ENCODE data around the gene GCSAML. TPM values are rescaled to one million over a fixed set of nuclear protein-coding genes. Genes with fewer than 3 reads are reported as not detected.

Gene GCSAML
- total and polyA plus RNA-seq, 2 donors (not counting 1 experiment from before 2014, with no cell fraction given) = not detected

GRCh38 chr1:247552231-247552630 is 3.3 kb downstream of the GCSAML start:
- Histone ChIP-seq H3K4me3 (replicated peaks in 1 of 4; ENCODE audit: control extremely low read depth in 1 of 4, insufficient read depth in 1 of 4, low read depth in 3 of 4, low read length in 4 of 4) (no peak overlapping the region), H3K27me3 (ENCODE audit: control insufficient read depth, insufficient read depth, low read length) (no peaks in the 10 kb centered on the region), H3K36me3 (ENCODE audit: control insufficient read depth, insufficient read depth, low read length) (no peaks in the 10 kb centered on the region), H3K79me2 (ENCODE audit: control insufficient read depth, insufficient read depth, low read length) (no peaks in the 10 kb centered on the region), H3K9ac (ENCODE audit: insufficient read depth, low read length) (no peak overlapping the region), H3K27ac (ENCODE audit: insufficient read depth, low read length) (no peak overlapping the region), H3K4me1 (ENCODE audit: control insufficient read depth, extremely low read depth, insufficient read depth, low read length) (no peaks in the 10 kb centered on the region), H4K20me1 (ENCODE audit: control insufficient read depth, extremely low read depth, insufficient read depth, low read length) (no peaks in the 10 kb centered on the region), H3K4me2 (ENCODE audit: extremely low read depth, insufficient read depth, low read length) (no peak overlapping the region), H2AFZ (ENCODE audit: low read length) (no peak overlapping the region), H3K9me3 (ENCODE audit: control insufficient read depth, insufficient read depth, low read depth, low read length) (no peaks in the 10 kb centered on the region)
- TF ChIP-seq, protein P1, sequence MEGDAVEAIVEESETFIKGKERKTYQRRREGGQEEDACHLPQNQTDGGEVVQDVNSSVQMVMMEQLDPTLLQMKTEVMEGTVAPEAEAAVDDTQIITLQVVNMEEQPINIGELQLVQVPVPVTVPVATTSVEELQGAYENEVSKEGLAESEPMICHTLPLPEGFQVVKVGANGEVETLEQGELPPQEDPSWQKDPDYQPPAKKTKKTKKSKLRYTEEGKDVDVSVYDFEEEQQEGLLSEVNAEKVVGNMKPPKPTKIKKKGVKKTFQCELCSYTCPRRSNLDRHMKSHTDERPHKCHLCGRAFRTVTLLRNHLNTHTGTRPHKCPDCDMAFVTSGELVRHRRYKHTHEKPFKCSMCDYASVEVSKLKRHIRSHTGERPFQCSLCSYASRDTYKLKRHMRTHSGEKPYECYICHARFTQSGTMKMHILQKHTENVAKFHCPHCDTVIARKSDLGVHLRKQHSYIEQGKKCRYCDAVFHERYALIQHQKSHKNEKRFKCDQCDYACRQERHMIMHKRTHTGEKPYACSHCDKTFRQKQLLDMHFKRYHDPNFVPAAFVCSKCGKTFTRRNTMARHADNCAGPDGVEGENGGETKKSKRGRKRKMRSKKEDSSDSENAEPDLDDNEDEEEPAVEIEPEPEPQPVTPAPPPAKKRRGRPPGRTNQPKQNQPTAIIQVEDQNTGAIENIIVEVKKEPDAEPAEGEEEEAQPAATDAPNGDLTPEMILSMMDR (conservative IDR thresholded peaks at IDR 0.05 in 1 of 2, IDR thresholded peaks at IDR 0.05 in 1 of 2; ENCODE audit: low read depth in 1 of 2, low read length in 2 of 2) = no peak
- no peak for TF ChIP-seq EZH2 (IDR thresholded peaks at IDR 0.05; ENCODE audit: low read length, missing control alignments)
- DNase-seq (ENCODE audit: low read depth in 2 of 2) = no peak

DNA sequence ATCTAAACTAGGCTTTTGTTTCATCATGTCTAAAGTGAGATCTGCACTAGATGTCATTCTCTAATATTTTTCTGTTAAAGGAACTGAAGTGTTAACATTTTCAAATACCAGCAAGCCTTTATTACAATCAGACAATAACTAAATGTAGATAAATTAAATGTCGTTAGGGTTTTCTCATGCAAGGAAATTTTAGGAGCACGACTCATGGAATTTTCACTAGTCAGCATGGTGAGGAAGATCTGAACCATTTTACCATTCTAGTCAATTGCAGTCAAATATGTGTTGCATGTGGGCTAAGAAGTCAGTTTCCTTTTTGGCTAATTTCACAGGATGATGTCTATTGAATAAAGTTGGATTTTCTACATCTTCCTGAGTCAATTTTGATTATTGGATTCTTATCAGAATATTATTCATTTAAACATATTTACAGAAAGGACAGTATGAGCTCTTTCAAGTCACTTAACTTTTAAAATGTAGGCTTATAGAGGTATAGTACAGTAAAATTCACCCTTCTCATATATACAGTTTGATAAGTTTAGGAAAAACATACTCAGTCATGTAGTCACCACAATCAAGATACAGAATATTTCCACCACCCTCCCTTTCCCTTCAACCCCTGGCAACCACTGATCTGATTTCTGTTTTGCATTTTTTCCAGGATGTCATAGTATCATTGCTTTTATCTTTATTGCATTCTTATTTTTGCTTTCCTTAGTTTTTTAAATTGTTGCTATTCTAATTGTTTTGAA is 9.2 kb downstream of the GCSAML start:
- no peak for TF ChIP-seq EZH2 (IDR thresholded peaks at IDR 0.05; ENCODE audit: low read length, missing control alignments)
- TF ChIP-seq, protein P1 (conservative IDR thresholded peaks at IDR 0.05 in 1 of 2, IDR thresholded peaks at IDR 0.05 in 1 of 2; ENCODE audit: low read depth in 1 of 2, low read length in 2 of 2) = no peak
- Histone ChIP-seq H3K4me2 (ENCODE audit: extremely low read depth, insufficient read depth, low read length) (no peak overlapping the region), H3K27ac (ENCODE audit: insufficient read depth, low read length) (no peak overlapping the region), H3K9me3 (ENCODE audit: control insufficient read depth, insufficient read depth, low read depth, low read length) (no peaks in the 10 kb centered on the region), H3K36me3 (ENCODE audit: control insufficient read depth, insufficient read depth, low read length) (no peaks in the 10 kb centered on the region), H3K79me2 (ENCODE audit: control insufficient read depth, insufficient read depth, low read length) (no peaks in the 10 kb centered on the region), H3K9ac (ENCODE audit: insufficient read depth, low read length) (no peak overlapping the region), H4K20me1 (ENCODE audit: control insufficient read depth, extremely low read depth, insufficient read depth, low read length) (no peaks in the 10 kb centered on the region), H3K27me3 (ENCODE audit: control insufficient read depth, insufficient read depth, low read length) (no peaks in the 10 kb centered on the region), H3K4me1 (ENCODE audit: control insufficient read depth, extremely low read depth, insufficient read depth, low read length) (no peaks in the 10 kb centered on the region), H2AFZ (ENCODE audit: low read length) (no peak overlapping the region), H3K4me3 (replicated peaks in 1 of 4; ENCODE audit: control extremely low read depth in 1 of 4, insufficient read depth in 1 of 4, low read depth in 3 of 4, low read length in 4 of 4) (no peak overlapping the region)
- no peak for DNase-seq (ENCODE audit: low read depth in 2 of 2)

DNA sequence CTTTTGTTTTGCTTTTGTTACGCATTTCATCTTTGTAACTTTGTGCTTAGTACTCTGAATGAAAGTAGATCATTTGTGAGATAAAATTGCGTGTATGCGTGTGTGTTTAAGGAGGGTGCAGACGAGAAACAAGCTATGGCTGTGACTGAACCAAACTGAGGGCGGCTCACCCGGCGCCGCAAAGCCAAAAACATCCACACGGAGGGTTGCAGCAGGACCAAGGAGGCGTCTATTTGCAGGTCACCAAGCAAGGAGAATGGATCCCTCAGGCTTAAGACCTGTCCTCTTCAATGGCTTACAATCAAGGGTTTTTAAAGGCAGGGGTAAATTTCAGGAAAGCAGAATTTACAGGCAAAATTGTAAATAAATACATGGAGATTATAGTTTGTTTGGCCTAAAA is 12.8 kb downstream of the GCSAML start:
- Histone ChIP-seq H3K27ac (ENCODE audit: insufficient read depth, low read length) (no peak overlapping the region), H3K4me1 (ENCODE audit: control insufficient read depth, extremely low read depth, insufficient read depth, low read length) (no peaks in the 10 kb centered on the region), H3K9me3 (ENCODE audit: control insufficient read depth, insufficient read depth, low read depth, low read length) (no peaks in the 10 kb centered on the region), H4K20me1 (ENCODE audit: control insufficient read depth, extremely low read depth, insufficient read depth, low read length) (no peaks in the 10 kb centered on the region), H2AFZ (ENCODE audit: low read length) (no peak overlapping the region), H3K9ac (ENCODE audit: insufficient read depth, low read length) (no peak overlapping the region), H3K27me3 (ENCODE audit: control insufficient read depth, insufficient read depth, low read length) (no peaks in the 10 kb centered on the region), H3K36me3 (ENCODE audit: control insufficient read depth, insufficient read depth, low read length) (no peaks in the 10 kb centered on the region), H3K4me2 (ENCODE audit: extremely low read depth, insufficient read depth, low read length) (no peak overlapping the region), H3K4me3 (replicated peaks in 1 of 4; ENCODE audit: control extremely low read depth in 1 of 4, insufficient read depth in 1 of 4, low read depth in 3 of 4, low read length in 4 of 4) (no peak overlapping the region), H3K79me2 (ENCODE audit: control insufficient read depth, insufficient read depth, low read length) (no peaks in the 10 kb centered on the region)
- TF ChIP-seq EZH2 (IDR thresholded peaks at IDR 0.05; ENCODE audit: low read length, missing control alignments) = no peak
- TF ChIP-seq, protein P1 (conservative IDR thresholded peaks at IDR 0.05 in 1 of 2, IDR thresholded peaks at IDR 0.05 in 1 of 2; ENCODE audit: low read depth in 1 of 2, low read length in 2 of 2) = no peak
- no peak for DNase-seq (ENCODE audit: low read depth in 2 of 2)
